Osteocyte (in vitro differentiated cells): Measurements from ENCODE around the gene LRP1B. TPM values are rescaled to one million over a fixed set of nuclear protein-coding genes. Genes with fewer than 3 reads are reported as not detected.
"Not testable (repeated sequence)": the region's sequence is repeated elsewhere in the genome, so short reads cannot be mapped to it uniquely, and the experiment has no call there.

Source experiments
- DNase-seq: peaks from one replicate; pipeline ENCODE4 v3.0.0; 2021; ENCODE audit warnings: mixed read lengths; ENCODE audit not compliant: unreplicated experiment; ENCODE audit errors: extremely low spot score
- H3K27ac Mint-ChIP-seq: one replicate; pipeline ENCODE4 v1.8.0; 2021; ENCODE audit warnings: mild to moderate bottlenecking, mixed read lengths; ENCODE audit not compliant: unreplicated experiment
- H3K27me3 Mint-ChIP-seq: one replicate; pipeline ENCODE4 v1.8.0; 2021; ENCODE audit warnings: mixed read lengths; ENCODE audit not compliant: unreplicated experiment
- H3K36me3 Mint-ChIP-seq: one replicate; pipeline ENCODE4 v1.8.0; 2021; ENCODE audit warnings: mixed read lengths; ENCODE audit not compliant: unreplicated experiment
- H3K4me1 Mint-ChIP-seq: one replicate; pipeline ENCODE4 v1.8.0; 2021; ENCODE audit warnings: mixed read lengths; ENCODE audit not compliant: unreplicated experiment
- H3K4me3 Mint-ChIP-seq: one replicate; pipeline ENCODE4 v1.8.0; 2021; ENCODE audit warnings: mild to moderate bottlenecking, moderate library complexity, mixed read lengths; ENCODE audit not compliant: unreplicated experiment
- H3K9me3 Mint-ChIP-seq: one replicate; pipeline ENCODE4 v1.8.0; 2021; ENCODE audit warnings: mixed read lengths; ENCODE audit not compliant: unreplicated experiment
- CTCF ChIP-seq: fragments of 200-600 bp; sonication (generic); IDR thresholded peaks from 2 replicates; pipeline ENCODE4 v1.5.0; 2021; ENCODE audit warnings: antibody characterized with exemption, mild to moderate bottlenecking, moderate library complexity
- total RNA-seq: library from RNA; stranded (reverse); gene quantifications from 2 replicates; pipeline ENCODE4 v1.2.1, GENCODE V29; 2021

Gene LRP1B
- total RNA-seq, 1 donor from 2014 or later, result 3.6 TPM

DNA sequence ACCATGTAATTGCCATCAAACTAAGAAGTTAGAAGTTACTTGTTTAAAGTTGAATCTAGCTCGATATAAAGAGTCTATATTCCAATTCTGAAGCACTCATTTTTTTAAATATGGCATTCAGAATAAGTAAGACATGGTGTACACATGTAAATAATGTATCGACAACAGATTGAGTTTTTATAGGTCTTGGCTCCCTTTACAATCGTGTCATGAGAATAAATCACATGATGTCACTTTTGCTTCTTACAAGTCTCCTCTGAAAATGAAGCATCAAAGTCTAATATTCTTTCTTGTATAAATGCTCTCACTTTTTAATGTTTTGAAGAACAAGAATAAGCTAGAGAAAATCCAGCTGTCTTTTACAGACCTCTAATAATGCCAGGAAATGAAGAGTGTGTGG is 33.1 kb downstream of the LRP1B start:
- no peaks in the 10 kb centered on the region for H3K36me3 Mint-ChIP-seq
- no peaks in the 10 kb centered on the region for H3K9me3 Mint-ChIP-seq

DNA sequence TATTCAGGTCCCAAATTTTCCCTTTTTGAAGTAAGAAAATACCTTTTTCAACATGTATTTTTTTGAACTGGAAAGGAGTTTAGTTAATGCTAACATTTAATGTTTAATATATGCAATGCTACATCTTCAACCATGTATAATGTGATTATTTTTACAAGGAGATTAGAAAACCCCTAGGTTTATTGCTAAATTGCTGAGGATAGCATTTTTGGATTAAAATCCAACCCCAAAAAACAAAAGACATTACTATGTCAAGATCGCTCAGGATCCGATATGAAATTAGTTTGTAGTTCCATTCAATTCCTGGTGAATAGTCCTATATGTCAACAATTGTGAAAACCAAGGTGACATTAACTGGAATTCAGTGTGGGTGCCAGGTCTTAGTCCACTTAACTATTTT is 35.2 kb downstream of the LRP1B start:
- Mint-ChIP-seq H3K36me3 (no peaks in the 10 kb centered on the region), H3K4me3 (no peak overlapping the region), H3K27me3 (no peaks in the 10 kb centered on the region), H3K4me1 (no peaks in the 10 kb centered on the region), H3K27ac (no peak overlapping the region), H3K9me3 (no peaks in the 10 kb centered on the region)
- no peak for DNase-seq
- no peak for TF ChIP-seq CTCF

More for the DNA sequence above, 33.1 kb downstream of the LRP1B start:
- DNase-seq, result no peak
- Mint-ChIP-seq H3K4me1 (no peaks in the 10 kb centered on the region), H3K27ac (no peak overlapping the region), H3K4me3 (no peak overlapping the region), H3K27me3 (no peaks in the 10 kb centered on the region)
- no peak for TF ChIP-seq CTCF

- no peaks in the 10 kb centered on the region for H3K4me1 Mint-ChIP-seq
- no peaks in the 10 kb centered on the region for H3K9me3 Mint-ChIP-seq
- TF ChIP-seq CTCF, result no peak
- H3K36me3 Mint-ChIP-seq, result no peaks in the 10 kb centered on the region
- no peak for DNase-seq
- no peak overlapping the region for H3K4me3 Mint-ChIP-seq
- no peaks in the 10 kb centered on the region for H3K27me3 Mint-ChIP-seq
- no peak overlapping the region for H3K27ac Mint-ChIP-seq
Measured at GRCh38 chr2:142094233-142094632, 36.6 kb downstream of the LRP1B start.

DNA sequence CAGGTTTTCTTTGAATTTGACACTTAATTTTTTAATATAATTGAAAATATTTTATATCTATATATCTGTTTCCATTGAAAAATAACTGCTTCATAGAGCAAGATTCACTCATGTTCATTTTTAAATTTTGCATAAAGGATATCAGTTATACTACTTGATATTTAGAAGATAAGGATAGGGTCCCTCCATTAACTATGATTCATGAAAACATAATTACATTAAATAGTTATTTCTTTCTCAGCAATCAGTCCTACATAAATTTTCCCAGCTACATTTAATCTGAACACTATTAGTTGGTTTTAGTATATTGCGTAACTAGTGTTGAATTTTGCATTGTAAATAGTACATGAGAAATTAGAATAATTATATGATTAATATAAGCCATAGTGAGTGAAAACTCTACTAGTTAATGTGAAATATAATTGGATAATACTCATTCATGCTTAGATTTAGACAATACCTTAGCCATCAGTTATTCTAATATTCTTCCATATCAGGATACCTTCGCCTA is 42.7 kb downstream of the LRP1B start:
- Mint-ChIP-seq H3K4me3 (no peak overlapping the region), H3K36me3 (no peaks in the 10 kb centered on the region), H3K4me1 (no peaks in the 10 kb centered on the region), H3K9me3 (no peaks in the 10 kb centered on the region), H3K27me3 (no peaks in the 10 kb centered on the region), H3K27ac (no peak overlapping the region)
- no peak for DNase-seq
- no peak for TF ChIP-seq CTCF

DNA sequence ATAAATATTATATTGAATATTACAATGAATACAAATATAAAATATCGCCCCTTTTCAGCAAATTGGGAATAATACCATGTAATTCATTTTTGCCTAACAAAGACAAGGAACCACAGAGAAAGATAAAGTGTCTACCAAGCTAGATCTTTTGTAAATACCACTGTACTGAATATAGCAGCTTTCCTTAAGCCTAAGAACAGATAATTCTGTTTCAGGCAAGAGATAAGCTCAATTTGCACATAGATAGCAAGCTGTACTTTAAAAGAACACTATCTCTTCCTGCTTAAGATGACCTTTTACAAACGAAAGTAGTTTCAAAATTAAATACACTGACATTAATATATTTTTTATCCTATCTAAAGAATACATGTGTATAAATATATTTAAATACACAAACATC is 43.2 kb downstream of the LRP1B start:
- not testable (repeated sequence) for H3K4me3 Mint-ChIP-seq, H3K9me3 Mint-ChIP-seq, H3K36me3 Mint-ChIP-seq, H3K4me1 Mint-ChIP-seq, DNase-seq, H3K27me3 Mint-ChIP-seq, H3K27ac Mint-ChIP-seq

DNA sequence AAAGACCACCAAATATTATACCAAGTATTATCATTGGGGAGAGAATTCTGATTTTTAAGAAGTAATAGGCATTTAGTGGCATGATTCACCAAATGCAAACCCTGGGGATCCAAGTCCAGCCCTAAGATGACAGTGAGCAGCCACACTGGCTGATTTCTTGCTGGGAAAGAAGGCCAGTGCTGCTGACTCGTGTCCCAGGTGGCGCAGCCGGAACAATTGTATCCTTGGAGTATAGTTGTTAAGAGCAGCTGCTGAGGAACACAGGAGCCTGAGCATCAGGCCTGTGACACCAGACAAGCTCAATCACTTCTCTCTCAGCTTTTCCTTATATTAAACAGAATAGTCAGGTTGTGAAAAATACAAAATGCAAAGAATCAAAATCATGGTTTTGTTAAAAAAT is 48.4 kb downstream of the LRP1B start:
- Mint-ChIP-seq H3K4me3 (no peak overlapping the region), H3K27me3 (no peaks in the 10 kb centered on the region), H3K27ac (no peak overlapping the region), H3K4me1 (no peaks in the 10 kb centered on the region), H3K9me3 (no peaks in the 10 kb centered on the region), H3K36me3 (no peaks in the 10 kb centered on the region)
- no peak for TF ChIP-seq CTCF
- DNase-seq, result no peak
